ENCODE measurements around the gene PAQR9. TPM values are rescaled to one million over a fixed set of nuclear protein-coding genes. Genes with fewer than 3 reads are reported as not detected.

The PAQR9 gene
- total and polyA plus RNA-seq, 2 of the 13 experiments (the other 11 are each of a cell fraction or from before 2014, with no cell fraction given) = 3.7 to 10.3 TPM

DNA sequence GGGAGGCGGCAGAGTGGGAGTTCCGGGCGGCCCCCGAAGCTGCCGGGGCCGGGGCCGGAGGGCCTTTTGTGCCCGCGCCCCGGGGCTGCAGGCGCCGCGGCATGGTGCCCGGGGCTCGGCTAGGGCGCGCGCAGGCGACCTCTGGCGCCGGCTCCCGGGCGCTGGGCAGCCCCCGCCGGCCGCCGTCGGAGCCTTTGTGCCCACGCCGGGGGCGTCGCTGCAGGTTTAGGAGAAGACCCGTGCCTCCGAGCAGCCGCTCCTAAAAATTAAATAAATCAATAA lies 299 bp downstream of the PAQR9 start:
- intact Hi-C loops (cut with micrococcal nuclease; ENCODE audit: unreplicated experiment) = no loop called here
- BruUV-seq (replicated peaks) = no TSS peak
- Histone ChIP-seq H3K4me1 (ENCODE audit: insufficient read depth, low read length) (peaks cover 61% of the 10 kb centered on the region), H3K79me2 (ENCODE audit: insufficient read depth, low read length) (peaks cover 4% of the 10 kb centered on the region), H3K4me3 (replicated peaks in 1 of 3; ENCODE audit: insufficient read depth in 1 of 3, low read depth in 2 of 3, low read length in 3 of 3) (peak overlapping the region; percentile 55 to 72 (median 66); a peak in 5 of 6 replicates), H3K9ac (ENCODE audit: insufficient read depth, low read depth, low read length) (peak overlapping the region; percentile 62; the same call in 1 of the 2 replicates), H3K27ac (ENCODE audit: extremely low read length, insufficient read depth, low read length) (peak overlapping the region; percentile 68), H3K9me3 (ENCODE audit: low read length) (no peaks in the 10 kb centered on the region), H4K20me1 (ENCODE audit: insufficient read depth, low read length) (no peaks in the 10 kb centered on the region), H3K36me3 (replicated peaks in 1 of 2; ENCODE audit: control insufficient read depth in 1 of 2, insufficient read depth in 2 of 2, low read length in 2 of 2) (no peaks in the 10 kb centered on the region), H2AFZ (ENCODE audit: low read length) (no peak overlapping the region), H3K27me3 (ENCODE audit: control insufficient read depth in 1 of 2, insufficient read depth in 2 of 2, low read length in 2 of 2) (peaks cover 0 to 10% of the 10 kb centered on the region in 2 experiments; a peak in 1 of 5 replicates), H3K4me2 (ENCODE audit: low read depth, low read length) (peak overlapping the region; percentile 72)
- ChIA-PET POLR2A (interaction anchor here (1.1 kb wide), 1 partner anchor 41 kb away, joined by 3 read pairs; no protein-coding TSS in a partner anchor), CTCF (ENCODE audit: low intra/inter-chr PET ratio, low total read pairs) (no interaction called here)
- 12% methylated on average over 8 of the region's 35 CpGs for WGBS (ENCODE audit: low lambda C conversion rate)
- no peak for DNase-seq (ENCODE audit: low spot score)
- peak; percentile 51 for ATAC-seq
- TF ChIP-seq, protein P1, sequence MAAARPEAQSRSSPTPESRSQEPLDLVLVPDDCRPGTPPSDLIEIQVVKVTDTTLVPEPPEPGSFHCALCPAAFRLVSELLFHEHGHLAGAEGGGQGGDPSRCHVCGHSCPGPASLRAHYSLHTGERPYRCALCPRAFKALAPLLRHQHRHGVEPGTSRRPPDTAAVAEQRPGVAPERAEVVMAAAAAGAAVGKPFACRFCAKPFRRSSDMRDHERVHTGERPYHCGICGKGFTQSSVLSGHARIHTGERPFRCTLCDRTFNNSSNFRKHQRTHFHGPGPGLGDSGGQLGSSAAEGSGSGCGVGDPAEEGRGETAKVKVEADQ (CRISPR knock-in tag; IDR thresholded peaks at IDR 0.05; ENCODE audit: borderline replicate concordance) = peak; percentile 27; the same call in 1 of the 2 replicates
- 0 out of 2 replicates have a peak, but pooled peaks have one; percentile 9 for TF ChIP-seq ZNF557 (CRISPR knock-in tag; IDR thresholded peaks at IDR 0.05)
- peak; percentile 28; the same call in 1 of the 2 replicates for TF ChIP-seq ZSCAN20 (CRISPR knock-in tag; IDR thresholded peaks at IDR 0.05; ENCODE audit: borderline replicate concordance)
- peak; percentile 12; the same call in 1 of the 2 replicates for TF ChIP-seq HIVEP1 (CRISPR knock-in tag; IDR thresholded peaks at IDR 0.05)
- no peak for TF ChIP-seq ZSCAN9 (CRISPR knock-in tag; IDR thresholded peaks at IDR 0.05; ENCODE audit: borderline replicate concordance)
- no peak for TF ChIP-seq ZMYM2 (CRISPR knock-in tag; IDR thresholded peaks at IDR 0.05)
- 0 out of 2 replicates have a peak, but pooled peaks have one; percentile 9 for TF ChIP-seq REL (CRISPR knock-in tag; conservative IDR thresholded peaks at IDR 0.05)
- in situ Hi-C loops (cut with HindIII; ENCODE audit: extremely low pct_ligation_motif_present, low pct_unique_long_range_greater_than_20kb) = no loop called here
- FAIRE-seq = no peak
